Midbrain (tissue), 1 donor: ENCODE data around the gene TRAF3IP1.

Experiments used
- DNase-seq: peaks from one replicate; lab custom pipeline; 2025; lab: John Stamatoyannopoulos, UW

The TRAF3IP1 gene

DNA sequence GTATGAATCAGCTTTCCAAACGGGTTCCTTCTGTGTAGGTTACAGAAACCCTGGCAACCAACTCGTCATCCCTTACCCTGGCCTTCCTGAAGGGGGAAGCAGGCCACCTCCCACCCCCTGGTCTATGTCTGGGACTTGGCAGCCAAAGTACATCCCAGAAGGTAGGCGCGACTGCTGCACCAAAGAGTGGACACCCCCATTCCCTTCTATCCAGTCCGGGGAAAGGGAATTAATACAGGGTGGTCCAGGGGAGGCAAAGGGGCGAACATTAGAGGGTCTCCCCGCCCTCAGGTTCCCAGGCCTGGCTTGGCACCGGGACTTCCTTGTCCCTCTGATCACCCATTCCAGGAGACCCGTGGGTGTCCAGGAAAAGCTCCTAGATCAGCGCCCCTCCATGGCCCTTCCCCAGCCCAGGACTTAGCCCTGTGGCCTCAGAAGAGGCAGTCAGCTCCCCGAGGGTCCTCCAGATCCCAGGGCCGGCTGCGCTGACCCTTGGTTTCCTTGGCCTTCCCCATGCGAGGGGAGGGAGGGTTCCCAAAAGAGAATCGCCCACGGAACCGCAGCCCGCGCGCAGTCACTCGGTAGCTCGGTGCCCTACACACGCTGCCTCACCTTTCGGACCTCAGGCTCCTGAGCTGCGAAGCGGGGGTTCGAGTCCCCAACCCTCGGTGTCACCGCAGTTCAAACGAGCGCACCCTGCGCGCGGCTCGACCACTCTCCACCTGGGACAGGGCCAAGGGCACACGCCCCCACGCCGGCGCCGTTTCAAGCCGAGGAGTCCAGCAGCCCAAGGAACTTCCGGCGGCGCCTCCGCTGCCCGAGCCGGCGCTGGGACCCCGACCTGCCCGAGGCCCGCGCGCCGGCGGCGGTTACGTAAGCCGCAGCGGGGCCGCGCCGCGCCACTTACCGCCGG is 32.3 kb upstream of the TRAF3IP1 start, which contains the start of gene PER2:
Gene PER2 (minus strand): TSS at position 874 of the 913 bp plus-strand sequence. CDS start 10,674 bp downstream, outside the sequence.
- DNase-seq: peak; percentile 21

DNA sequence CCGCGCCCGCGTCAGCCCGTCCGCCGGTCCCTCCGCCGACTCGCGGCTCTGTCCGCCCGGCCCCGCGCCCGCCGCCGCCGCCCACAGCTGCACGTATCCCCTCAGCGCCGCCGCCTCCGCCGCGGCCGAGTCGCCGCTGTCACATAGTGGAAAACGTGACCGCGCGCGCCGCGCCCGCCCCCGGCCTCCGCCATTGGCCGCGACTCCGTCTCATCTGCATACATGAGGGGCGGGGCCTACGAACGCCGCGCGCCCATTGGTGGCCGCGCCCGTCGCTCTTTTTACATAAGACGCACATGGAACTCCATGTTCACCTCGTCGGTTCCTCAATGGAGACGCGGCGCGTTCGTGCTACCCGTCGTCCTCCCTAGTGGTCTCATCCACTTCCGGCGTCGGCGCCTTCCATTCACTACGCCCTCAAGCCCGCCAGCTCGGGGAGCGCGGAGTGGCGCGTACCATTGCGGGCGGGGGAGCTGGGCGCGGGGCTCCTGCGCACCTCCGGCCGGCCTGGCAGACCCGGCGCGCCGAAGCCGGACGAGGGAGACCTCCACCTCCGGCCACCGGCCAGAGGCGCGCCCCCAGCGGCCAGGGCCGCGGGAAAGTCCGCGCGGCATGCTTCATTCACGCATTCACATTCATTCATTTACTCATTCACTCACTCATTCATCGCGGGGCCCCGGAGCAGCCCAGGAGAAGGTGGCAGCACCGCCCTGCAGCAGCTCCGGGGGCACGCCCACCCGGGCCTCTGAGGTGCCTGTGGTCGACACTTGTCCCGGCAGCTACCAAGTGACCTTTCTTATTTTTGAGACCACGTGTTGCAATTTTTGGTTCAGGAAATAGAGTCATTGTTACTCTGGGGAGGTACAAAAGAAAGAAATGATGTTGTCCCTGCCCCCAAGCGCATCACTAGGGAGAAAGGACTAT is 31.4 kb upstream of the TRAF3IP1 start:
- peak; percentile 98 for DNase-seq

DNA sequence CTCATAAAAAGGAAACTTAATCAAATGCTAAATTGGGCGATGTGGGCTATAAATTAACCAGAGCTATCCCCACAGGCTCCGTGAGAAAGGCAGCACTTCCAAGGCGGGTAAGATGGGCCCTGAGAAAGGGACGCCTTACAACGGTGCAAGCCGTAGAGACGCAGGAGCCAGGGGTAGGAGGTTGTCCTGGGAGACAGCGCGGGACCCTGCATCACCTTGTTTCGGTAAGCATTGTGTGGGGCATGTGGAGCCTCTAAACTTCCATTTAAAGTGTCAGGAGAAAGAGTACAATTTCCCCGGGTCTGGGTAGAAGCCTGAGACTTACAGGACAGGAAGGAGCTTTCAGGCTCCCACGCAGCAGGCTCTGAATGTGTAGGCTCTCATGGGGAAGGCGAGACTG is 30.7 kb upstream of the TRAF3IP1 start:
- DNase-seq: no peak

- peak; percentile 29 for DNase-seq
Measured at GRCh38 chr2:238290091-238290509, 30.2 kb upstream of the TRAF3IP1 start.

- DNase-seq: no peak
Measured at GRCh38 chr2:238290715-238291549, 29.4 kb upstream of the TRAF3IP1 start.

GRCh38 chr2:238291550-238292281 is 28.6 kb upstream of the TRAF3IP1 start:
- DNase-seq: no peak

DNA sequence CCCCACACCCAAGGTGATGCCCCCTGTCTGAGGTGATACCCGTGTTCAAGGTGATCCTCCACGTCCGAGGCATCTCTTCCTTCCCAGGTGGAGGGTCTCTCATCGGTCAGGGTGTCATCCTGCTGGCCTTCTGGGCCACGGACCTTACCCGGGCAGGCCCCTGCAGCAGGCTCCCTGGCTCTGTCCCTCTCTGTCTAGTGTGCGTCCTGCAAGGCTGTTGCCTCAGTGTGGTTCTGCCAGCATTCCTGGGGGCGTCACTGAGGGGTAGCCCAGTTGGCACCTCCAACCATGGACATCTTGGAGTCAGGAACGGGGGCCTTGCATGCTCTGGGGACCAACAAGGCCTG is 26.3 kb upstream of the TRAF3IP1 start:
- DNase-seq: no peak

DNA sequence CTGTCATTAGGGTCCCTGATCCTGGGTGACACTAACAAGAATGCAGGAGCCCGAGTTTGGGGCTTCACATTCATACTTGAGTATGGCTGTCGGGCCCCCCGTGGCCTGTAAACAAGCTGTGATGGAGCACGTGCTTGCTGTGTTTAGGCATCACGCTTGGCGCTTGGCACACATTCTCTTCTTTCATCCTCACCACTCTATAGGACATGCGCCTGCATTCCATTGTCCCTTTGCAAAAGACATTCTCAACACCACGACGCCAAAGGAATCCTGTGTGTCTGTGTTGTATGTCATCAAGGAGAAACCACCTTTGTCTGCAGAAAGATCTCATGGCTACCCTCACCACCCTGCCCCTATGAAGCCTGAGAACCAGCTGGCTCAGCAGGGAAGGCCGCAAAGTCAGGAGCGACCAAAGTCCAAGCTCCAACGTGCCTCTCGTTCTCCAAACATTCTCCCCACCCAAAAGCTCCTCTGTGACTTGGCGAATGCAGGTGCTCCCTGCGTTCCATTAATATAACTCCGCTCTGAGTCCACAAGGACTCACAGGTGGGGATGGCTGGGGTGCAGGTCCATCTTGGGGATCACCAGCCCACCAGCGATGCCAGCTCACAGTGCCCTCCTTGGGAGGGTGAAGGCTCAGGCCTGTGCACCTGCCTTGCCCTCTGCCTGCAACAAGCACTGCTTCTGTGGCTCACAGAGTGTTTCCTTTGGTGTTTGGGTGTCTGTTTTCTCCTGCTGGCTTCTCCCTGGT is 25.8 kb upstream of the TRAF3IP1 start:
- DNase-seq: no peak

- no peak for DNase-seq
Measured at GRCh38 chr2:238295144-238296112, 24.9 kb upstream of the TRAF3IP1 start.

DNA sequence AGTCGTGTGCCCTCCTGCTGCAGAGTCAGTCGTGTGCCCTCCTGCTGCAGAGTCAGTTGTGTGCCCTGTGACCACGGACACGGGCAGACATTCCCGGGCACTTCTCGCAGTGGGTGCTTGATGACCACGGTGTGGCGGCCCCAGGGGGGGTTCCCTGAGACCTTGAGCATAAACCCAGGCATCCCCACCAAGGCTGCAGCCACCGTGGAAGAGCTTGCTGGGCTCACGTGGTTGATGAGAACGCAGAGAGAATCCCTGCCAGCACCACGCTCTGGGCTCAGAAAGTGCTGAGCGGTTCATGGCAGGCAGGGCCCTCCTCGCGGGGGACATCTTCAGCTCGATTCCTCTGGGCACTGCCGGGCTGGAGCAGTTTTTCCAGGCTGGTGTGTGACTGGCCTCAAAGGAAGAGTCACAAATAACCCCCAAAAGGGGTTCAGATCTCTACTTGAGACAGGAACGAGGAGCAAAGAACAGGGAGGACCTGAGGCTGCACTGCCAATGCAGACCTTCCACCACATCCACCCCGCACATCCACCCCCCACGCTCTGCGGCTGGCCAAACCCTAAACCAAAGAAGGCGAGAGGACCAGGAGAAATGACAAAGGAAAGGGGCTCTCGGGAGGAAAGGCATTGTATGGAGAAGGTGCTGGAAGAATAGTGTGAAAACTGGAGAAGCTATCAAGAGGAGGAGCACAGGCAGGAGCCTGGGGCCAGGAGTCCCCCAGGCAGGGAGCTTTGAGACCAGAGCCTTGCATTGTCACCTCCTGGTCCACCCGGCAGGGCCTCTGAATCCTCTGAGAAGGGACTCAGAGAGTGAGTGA is 23.5 kb upstream of the TRAF3IP1 start:
- DNase-seq: no peak

DNA sequence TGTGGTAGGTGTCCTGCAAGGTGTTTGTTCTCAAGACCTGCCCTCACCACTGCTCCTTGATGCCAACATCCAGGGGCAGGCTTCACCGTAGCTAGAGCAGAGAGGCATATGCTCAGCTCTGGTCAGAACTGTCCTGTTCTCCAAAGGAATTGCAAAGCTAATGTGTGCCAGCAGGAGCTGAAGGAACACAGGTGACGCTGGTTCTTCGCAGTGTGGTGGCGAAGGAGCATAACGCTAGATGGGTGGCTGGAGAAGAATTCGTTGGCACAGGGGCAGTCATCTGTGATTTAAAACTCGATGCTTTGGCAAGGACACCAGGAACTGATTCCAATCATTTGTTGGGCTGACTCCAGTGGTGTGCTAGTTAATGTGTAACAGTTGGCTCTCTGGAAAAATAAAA is 20.5 kb upstream of the TRAF3IP1 start:
- no peak for DNase-seq

DNA sequence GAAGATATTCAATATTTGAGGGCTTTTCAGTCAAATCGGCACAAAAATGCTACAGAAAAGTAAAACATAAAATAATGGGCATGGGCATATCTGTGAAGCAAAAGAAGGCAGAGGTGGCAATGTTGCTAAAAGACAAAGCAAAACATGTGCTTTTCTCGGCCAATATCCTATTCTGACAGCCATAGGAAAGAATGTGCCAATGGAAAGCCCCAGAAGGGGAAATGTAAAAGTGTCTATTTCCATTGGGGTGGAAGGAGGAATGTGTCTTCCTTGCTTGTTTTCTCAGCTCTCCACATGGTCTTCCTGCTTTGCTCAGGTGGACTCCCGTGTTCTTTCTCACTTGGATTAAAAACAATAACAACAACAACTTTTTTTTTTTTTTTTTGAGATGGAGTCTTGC is 18.2 kb upstream of the TRAF3IP1 start:
- DNase-seq: no peak

- no peak for DNase-seq
Measured at GRCh38 chr2:238302751-238303150, 17.6 kb upstream of the TRAF3IP1 start.

DNA sequence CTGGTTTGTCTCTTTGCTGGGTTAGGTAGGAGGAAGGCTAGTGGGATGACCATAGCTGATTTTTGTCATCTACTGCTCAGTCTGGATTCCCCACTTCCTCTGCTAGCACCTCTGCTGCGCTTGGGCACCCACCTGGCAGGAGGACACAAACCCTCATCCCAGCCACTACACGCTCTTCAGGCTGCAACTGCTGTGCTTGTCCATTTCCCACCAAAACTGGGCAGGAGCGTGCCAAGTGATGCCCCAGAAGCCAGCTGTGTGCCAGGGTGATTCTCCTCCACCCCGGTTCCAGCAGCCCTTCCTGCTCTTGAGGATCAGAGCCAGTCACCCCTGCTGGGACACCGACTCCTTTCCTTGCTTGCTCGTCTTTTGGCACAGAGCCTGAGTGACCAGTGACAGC is 16.2 kb upstream of the TRAF3IP1 start:
- DNase-seq: no peak

DNA sequence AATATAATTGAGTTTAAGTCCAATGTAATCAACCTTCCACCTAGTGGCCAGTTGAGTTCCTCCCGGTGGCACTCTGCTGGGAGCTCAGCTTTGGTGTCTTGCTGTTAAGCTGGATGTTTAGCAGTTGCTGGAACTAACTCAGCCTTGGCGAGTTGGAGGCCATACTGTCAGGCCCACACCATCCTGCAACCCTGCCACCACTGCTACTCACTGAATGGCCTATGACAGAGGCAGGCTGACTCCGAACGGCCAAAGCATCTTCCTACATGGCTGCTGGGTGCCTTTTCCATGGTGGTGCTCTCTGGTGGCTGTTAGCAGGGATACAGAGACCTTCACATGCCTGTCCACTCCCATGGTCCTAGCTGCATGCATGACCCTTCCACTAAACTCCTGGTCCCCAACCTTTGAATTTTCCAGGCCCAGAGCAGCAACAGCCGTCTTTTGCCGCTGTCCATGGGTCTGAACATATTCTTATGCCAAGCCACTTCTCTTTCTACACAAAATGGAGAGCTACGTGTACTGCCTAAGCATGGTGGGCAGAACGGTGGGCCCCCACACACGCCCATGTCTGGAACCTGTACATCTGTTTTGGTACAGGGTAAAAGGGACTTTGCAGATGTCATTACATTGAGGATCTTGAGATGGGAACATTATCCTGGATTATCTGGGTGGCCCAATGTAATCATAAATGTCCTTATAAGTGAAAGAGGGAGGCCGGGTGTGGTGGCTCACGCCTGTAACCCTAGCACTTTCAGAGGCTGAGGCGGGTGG is 15.0 kb upstream of the TRAF3IP1 start:
- DNase-seq: no peak

GRCh38 chr2:238305965-238306671 is 14.2 kb upstream of the TRAF3IP1 start:
- DNase-seq: no peak

GRCh38 chr2:238306672-238306998 is 13.7 kb upstream of the TRAF3IP1 start:
- no peak for DNase-seq
